ENCODE measurements around the gene C6orf141. TPM values are rescaled to one million over a fixed set of nuclear protein-coding genes. Genes with fewer than 3 reads are reported as not detected.
A peak's percentile ranks its signal among the peaks of the same experiment; 100 is the strongest.

C6orf141 gene
- total RNA-seq, result under 1 TPM; 0.47 to 0.83 TPM

DNA sequence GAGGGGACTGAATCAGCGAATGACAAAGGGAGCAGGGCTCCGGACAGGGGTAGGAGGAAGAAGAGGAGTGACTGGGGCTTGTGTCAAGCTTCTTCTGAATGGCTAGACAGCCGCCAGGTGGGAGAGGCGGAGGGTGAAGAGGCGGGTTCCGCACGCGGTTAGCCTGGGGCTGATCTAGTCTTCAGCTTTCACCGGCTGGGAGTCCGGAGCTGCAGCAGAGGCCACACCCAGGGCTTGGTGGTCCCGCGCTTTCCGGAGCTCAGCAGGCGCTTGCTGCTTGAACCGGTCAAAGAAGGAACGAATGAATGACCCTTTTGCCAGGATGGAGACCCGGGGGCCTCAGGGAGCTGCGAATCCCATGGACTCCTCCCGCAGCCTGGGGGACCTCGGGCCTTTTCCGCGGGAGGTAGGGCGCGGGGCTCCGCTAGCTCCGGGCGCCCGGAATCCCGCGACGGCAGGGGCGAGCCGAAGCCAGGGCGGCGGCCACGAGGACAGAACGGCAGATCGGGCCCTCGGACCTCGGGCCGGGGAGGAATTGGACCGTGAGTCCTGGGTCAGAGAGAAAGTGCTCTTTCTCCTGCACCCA, at the start of gene C6orf141:
TSS of gene C6orf141 (plus strand) at position 177 of the 586 bp plus-strand sequence. CDS start at position 302, 125 bp downstream.
- peak; percentile 47 for DNase-seq
- POLR2A ChIA-PET, result no interaction called here
- Mint-ChIP-seq H3K36me3 (ENCODE audit: low read depth) (no peaks in the 10 kb centered on the region), H3K4me1 (peaks cover 21% of the 10 kb centered on the region), H3K4me3 (peak within 1 kb of the TSS; percentile 76), H3K27me3 (peaks cover 39% of the 10 kb centered on the region), H3K9me3 (no peaks in the 10 kb centered on the region), H3K27ac (peak within 1 kb of the TSS; percentile 71)
- CTCF ChIA-PET, result interaction anchor here (1.7 kb wide), 1 partner anchor 19 kb away, joined by 7 read pairs; no protein-coding TSS in a partner anchor

DNA sequence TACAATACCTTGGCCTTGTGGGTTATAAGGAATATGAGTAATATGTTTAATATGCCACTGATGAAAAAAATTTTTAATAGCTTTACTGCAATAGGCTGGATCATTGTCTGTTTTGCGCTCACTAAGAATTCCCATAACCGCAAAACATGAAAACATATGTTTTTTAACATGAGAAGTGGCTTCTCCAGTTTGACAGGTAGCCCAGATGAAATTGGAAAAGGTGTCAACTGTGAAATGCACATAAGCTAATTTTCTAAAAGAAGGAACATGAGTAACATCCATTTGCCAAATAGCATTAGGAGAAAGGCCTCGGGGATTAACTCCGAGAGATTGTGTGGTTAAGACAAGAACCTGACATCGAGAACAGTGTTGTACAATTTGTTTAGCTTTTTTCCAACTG, 45.8 kb upstream of the C6orf141 start:
- POLR2A ChIA-PET, result no interaction called here
- CTCF ChIA-PET, result no interaction called here
- no peaks in the 10 kb centered on the region for H3K9me3 Mint-ChIP-seq

DNA sequence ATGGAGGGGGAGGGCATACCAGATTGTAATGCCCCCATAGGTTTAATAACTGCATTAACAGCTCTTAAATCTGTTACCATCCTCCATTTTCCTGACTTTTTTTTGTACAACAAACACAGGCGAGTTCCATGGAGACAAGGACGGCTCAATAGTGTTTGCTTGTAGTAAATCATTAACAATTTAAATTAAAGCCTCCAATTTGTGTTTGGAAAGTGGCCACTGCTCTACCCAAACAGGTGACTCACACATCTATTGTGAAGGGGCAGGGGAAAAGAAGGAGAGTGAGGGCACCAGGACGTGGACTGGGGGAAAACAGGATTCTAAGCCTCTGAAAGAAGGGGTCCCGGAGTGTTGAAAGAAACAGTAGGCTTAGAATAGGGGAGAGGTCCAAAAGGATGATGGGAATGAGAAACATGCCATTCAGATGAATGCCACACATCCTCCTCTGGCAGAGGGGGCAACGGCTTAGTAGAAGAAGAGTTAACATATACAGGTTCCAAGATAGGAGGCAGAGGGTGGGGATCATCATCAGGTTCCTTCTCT, 43.8 kb upstream of the C6orf141 start:
- Mint-ChIP-seq H3K27ac (no peak overlapping the region), H3K4me3 (no peak overlapping the region), H3K36me3 (ENCODE audit: low read depth) (no peaks in the 10 kb centered on the region), H3K4me1 (no peaks in the 10 kb centered on the region), H3K27me3 (peaks cover under 1% of the 10 kb centered on the region), H3K9me3 (no peaks in the 10 kb centered on the region)
- CTCF ChIA-PET, result no interaction called here
- no peak for DNase-seq
- POLR2A ChIA-PET, result no interaction called here

More for the DNA sequence above, 45.8 kb upstream of the C6orf141 start:
- DNase-seq, result no peak
- Mint-ChIP-seq H3K4me1 (no peaks in the 10 kb centered on the region), H3K27me3 (no peaks in the 10 kb centered on the region), H3K36me3 (ENCODE audit: low read depth) (no peaks in the 10 kb centered on the region), H3K27ac (no peak overlapping the region), H3K4me3 (no peak overlapping the region)

DNA sequence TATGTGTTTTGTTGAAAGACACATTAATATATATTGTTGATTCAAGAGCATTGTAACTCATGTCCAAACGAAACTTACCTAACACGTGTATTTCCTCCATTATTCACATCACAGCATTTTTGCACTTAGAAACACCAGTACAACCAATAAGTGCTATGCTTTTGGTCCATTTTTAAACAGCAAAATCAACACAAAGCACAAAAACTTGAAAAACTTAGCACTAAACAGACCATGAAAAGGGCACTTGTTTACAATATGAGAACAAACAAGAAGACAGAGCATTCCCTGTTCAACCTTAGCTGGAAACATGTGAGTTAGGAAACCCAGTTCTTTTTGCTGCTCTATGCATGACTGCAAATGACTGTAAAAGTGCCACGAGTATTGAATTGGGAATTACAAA, 41.1 kb upstream of the C6orf141 start:
- ChIA-PET POLR2A (no interaction called here), CTCF (no interaction called here)
- Mint-ChIP-seq H3K9me3 (no peaks in the 10 kb centered on the region), H3K4me1 (no peaks in the 10 kb centered on the region), H3K27ac (no peak overlapping the region), H3K4me3 (no peak overlapping the region), H3K27me3 (peaks cover 10% of the 10 kb centered on the region), H3K36me3 (ENCODE audit: low read depth) (no peaks in the 10 kb centered on the region)
- DNase-seq, result no peak

DNA sequence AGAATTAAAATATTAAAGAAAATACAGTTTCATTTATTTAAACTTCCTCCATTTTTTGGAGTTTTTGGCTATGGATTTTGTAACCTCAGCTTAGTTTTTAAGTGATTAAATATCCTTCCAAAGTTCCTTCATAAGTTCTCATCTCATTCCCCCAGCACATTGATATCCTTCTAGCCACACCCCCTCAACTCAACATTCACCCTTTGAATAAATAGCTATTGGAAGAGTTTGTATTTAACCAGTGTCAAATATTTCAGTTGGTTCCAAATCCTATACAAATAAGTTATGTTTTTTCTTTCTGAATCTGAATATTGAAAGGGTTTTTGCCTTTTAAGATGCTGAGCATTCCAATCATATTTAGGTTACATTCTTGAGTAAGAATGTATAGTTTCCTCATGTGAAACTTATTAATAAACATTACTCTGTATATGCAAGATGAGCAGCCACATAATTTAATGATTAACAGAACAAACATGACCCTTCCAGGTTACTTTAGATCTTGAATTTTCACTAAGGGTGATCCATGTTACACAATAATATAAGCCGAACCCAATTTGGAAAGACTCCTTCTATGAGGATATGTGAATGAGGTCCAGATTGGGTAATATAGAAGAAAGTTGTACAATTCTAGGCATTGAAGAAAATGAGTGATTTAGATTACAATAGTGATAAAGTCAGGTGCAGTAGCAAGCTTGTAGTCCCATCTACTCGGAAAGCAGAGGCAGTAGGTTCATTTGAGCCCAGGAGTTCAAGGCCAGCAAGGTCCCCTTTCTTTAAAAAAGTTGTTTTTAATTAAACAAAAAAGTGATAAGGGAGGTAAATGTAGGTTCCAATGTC, 37.1 kb upstream of the C6orf141 start:
- no peaks in the 10 kb centered on the region for H3K9me3 Mint-ChIP-seq
- H3K4me1 Mint-ChIP-seq, result no peaks in the 10 kb centered on the region
- peaks cover 12% of the 10 kb centered on the region for H3K27me3 Mint-ChIP-seq
- ChIA-PET POLR2A (no interaction called here), CTCF (no interaction called here)
- H3K27ac Mint-ChIP-seq, result no peak overlapping the region
- no peaks in the 10 kb centered on the region for H3K36me3 Mint-ChIP-seq (ENCODE audit: low read depth)
- DNase-seq, result no peak
- H3K4me3 Mint-ChIP-seq, result no peak overlapping the region

- Mint-ChIP-seq H3K27ac (no peak overlapping the region), H3K9me3 (no peaks in the 10 kb centered on the region), H3K27me3 (peaks cover 12% of the 10 kb centered on the region), H3K4me3 (no peak overlapping the region), H3K4me1 (no peaks in the 10 kb centered on the region), H3K36me3 (ENCODE audit: low read depth) (no peaks in the 10 kb centered on the region)
- no peak for DNase-seq
- POLR2A ChIA-PET, result interaction anchor here (0.6 kb wide), 1 partner anchor 31 kb away, joined by 4 read pairs; no protein-coding TSS in a partner anchor
- CTCF ChIA-PET, result no interaction called here
These were observed 35.6 kb upstream of the C6orf141 start for GRCh38 chr6:49514571-49515484.

DNA sequence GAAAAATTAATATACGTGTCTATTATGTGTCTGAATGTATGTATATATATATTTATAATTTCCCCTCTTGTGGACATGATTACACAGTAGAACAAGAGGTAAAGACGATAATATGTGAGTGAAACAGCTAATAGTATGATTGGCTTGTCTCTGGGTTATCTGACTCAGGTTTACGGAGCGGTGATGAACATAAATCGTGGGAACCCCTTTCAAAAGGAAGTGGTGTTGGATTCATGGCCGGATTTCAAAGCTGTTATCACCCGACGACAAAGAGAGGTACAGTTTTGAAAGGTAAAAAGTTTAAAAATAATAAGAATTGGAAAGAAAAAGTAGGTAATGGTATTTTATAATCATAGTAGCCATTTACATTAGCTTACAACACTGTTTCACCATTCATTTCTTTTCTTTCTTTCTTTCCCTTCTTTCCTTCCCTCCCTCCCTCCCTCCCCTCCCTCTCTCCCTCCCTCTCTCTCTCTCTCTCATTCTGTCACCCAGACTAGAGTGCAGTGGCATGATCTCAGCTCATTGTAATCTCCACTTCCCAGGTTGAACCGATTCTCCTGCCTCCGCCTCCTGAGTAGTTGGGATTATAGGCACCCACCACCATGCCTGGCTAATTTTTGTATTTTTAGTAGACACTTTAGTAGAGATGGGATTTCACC, 34.9 kb upstream of the C6orf141 start:
- no peaks in the 10 kb centered on the region for H3K4me1 Mint-ChIP-seq
- H3K9me3 Mint-ChIP-seq, result no peaks in the 10 kb centered on the region
- no peak overlapping the region for H3K4me3 Mint-ChIP-seq
- no peak for DNase-seq
- no peaks in the 10 kb centered on the region for H3K36me3 Mint-ChIP-seq (ENCODE audit: low read depth)
- peaks cover 12% of the 10 kb centered on the region for H3K27me3 Mint-ChIP-seq
- ChIA-PET CTCF (no interaction called here), POLR2A (no interaction called here)
- no peak overlapping the region for H3K27ac Mint-ChIP-seq

DNA sequence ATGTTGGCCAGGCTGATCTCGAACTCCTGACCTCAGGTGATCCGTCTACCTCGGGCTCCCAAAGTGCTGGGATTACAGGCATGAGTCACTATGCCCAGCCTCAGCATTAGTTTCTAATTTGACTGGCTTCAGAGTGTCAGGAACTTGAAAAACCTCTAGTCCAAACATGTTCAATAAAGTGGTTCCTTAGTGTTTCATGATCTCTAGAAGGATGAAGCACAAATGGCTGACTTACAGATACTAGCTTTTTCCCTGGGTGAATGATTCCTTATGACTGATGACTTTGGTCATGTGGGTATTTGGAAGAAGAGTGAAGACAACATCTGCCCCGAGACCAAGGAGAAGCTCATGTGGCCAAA, 34.3 kb upstream of the C6orf141 start:
- DNase-seq, result no peak
- POLR2A ChIA-PET, result no interaction called here
- Mint-ChIP-seq H3K36me3 (ENCODE audit: low read depth) (no peaks in the 10 kb centered on the region), H3K9me3 (no peaks in the 10 kb centered on the region), H3K27me3 (peaks cover 12% of the 10 kb centered on the region), H3K4me3 (no peak overlapping the region), H3K27ac (no peak overlapping the region), H3K4me1 (no peaks in the 10 kb centered on the region)
- CTCF ChIA-PET, result no interaction called here

- peaks cover 9% of the 10 kb centered on the region for H3K27me3 Mint-ChIP-seq
- no peaks in the 10 kb centered on the region for H3K4me1 Mint-ChIP-seq
- no peaks in the 10 kb centered on the region for H3K9me3 Mint-ChIP-seq
- no peak for DNase-seq
- ChIA-PET POLR2A (no interaction called here), CTCF (no interaction called here)
- no peak overlapping the region for H3K27ac Mint-ChIP-seq
- H3K36me3 Mint-ChIP-seq (ENCODE audit: low read depth), result no peaks in the 10 kb centered on the region
- no peak overlapping the region for H3K4me3 Mint-ChIP-seq
These were observed 32.5 kb upstream of the C6orf141 start for GRCh38 chr6:49517919-49518318.

DNA sequence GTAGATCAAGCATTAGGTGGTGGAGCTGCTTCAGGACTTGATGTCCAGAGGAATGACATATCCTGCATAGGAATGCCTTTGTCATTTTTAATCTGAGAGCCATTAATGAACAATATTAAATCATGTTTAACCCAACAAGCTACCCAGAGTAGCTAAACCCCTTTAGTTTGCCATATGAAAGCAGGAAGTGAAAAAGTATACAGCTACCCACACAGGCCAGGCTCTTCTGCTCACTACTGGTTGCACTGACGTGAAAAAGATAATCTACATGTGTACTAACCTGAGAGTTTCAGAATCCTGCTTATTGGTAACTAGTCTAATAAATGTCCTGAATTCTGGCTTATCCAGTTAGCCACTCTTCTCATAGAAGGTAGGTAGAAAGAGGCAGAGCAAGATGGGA, 30.8 kb upstream of the C6orf141 start:
- POLR2A ChIA-PET, result no interaction called here
- Mint-ChIP-seq H3K4me1 (no peaks in the 10 kb centered on the region), H3K27ac (no peak overlapping the region), H3K4me3 (no peak overlapping the region), H3K9me3 (no peaks in the 10 kb centered on the region), H3K36me3 (ENCODE audit: low read depth) (no peaks in the 10 kb centered on the region), H3K27me3 (peaks cover 1% of the 10 kb centered on the region)
- no peak for DNase-seq
- CTCF ChIA-PET, result no interaction called here

DNA sequence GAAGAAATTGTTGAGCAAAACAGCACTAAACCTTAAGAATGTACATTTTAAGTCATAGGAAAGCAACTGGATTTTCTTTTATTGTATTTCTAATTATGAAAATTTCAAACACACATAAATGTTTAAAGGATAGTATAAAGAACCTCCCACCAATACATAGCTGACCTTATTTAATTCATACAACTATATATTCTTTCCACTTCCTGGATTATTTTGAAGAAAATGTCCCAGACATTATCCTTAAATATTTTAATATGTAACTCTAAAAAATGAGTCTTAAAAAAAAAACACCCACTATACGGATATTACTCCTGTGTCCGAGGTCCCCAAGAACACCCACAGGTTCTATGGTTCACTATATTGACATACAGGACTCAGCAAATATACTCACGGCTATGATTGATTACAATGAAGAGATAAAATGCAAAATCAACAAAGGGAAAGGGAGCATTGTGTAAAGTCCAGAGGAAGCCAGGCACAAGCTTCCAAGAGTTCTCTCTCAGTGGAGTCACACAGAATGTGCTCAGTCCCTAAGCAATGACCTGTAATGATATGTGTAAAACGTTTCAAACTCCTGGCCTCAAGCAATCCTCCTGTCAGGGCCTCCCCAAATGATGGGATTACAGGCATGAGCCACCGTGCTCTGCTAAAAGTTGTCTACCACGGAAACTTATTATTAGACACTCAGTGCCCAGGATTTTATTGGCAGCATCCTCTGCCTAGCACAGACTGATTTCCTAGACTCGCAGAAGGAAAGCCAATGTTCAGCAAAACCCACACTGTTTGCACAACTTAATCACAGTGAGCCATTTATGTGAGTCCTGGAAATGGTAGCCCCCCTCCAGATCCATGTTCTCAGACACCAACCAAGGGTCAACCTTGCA, 27.5 kb upstream of the C6orf141 start:
- POLR2A ChIA-PET, result no interaction called here
- Mint-ChIP-seq H3K4me1 (no peaks in the 10 kb centered on the region), H3K9me3 (no peaks in the 10 kb centered on the region), H3K27ac (no peak overlapping the region), H3K36me3 (ENCODE audit: low read depth) (no peaks in the 10 kb centered on the region), H3K27me3 (no peaks in the 10 kb centered on the region), H3K4me3 (no peak overlapping the region)
- CTCF ChIA-PET, result no interaction called here
- no peak for DNase-seq

DNA sequence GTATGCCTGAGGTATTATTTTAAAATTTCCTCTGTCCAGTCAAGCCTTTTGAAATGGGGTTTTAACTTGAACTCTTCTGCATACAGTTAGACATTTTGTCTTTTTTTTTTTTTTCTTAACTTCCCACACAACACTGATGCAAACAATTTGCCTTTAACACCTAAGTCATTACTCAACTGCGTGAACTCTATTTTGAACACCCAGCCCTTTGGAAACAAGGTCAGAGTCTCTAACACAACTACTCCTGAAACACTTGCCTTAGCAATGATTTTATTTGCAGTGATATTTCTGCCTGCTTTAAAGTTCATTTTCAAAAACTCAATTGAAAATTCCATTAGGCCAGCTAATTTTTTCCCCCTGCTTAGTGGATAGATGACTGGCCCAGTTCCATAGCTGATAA, 26.6 kb upstream of the C6orf141 start:
- POLR2A ChIA-PET, result no interaction called here
- Mint-ChIP-seq H3K36me3 (ENCODE audit: low read depth) (no peaks in the 10 kb centered on the region), H3K4me1 (no peaks in the 10 kb centered on the region), H3K27ac (no peak overlapping the region), H3K9me3 (no peaks in the 10 kb centered on the region), H3K4me3 (no peak overlapping the region), H3K27me3 (no peaks in the 10 kb centered on the region)
- CTCF ChIA-PET, result interaction anchor here (0.8 kb wide), 1 partner anchor 98 kb away, joined by 3 read pairs; no protein-coding TSS in a partner anchor
- DNase-seq, result no peak
